Activated CD4-positive, alpha-beta T cell treated with anti-CD3 and anti-CD28 coated beads, Interleukin-2, Interleukin-4, amounts not matched to agents 100 ng/mL and 50 ng/mL, durations not matched to agents 16 hours and 8 hours (primary cell): ENCODE measurements around the gene DOCK11.

Experiments used
- DNase-seq: peaks from one replicate; pipeline ENCODE4 v3.0.0-alpha.2; 2020; ENCODE audit warnings: low spot score

The DOCK11 gene

DNA sequence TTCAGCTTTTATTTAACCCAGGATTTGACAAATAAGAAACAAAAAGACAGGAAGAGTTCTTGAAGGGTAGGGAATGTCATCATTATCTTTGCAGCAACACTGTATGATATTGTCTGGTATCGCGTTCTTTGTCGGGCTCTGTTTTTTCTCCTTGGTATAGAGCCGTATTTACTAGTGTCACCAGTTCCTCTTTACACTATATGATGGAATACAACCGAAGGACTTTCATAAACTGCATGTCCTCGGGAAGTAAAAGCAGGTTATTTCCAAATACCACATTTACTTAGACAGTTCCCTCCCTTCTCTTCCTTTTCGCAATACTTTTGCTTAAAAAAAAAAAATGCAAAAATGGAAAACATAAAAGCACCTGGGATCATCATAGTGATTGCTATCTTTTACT lies 135.2 kb downstream of the DOCK11 start:
- DNase-seq = no peak

DNA sequence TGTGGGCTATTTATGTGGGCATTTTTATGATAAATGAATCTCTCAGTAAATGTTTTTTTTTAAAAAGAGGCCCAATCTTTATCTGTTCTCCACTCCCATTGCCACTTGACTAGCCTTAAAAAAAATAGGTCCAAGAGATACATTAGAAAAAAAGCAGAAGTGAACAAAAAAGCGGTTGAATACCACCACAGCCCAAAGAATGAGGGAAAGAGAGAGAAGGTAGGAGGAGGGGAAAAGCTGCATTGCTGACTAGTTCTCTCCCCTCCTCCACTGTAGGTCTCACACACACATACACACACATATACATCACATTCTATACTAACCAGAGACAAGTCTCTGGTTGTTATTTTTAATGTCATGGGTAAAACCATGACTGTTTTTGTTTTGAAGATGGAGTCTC lies 136.0 kb downstream of the DOCK11 start:
- no peak for DNase-seq

GRCh38 chrX:118632862-118633261 lies 137.2 kb downstream of the DOCK11 start:
- no peak for DNase-seq

DNA sequence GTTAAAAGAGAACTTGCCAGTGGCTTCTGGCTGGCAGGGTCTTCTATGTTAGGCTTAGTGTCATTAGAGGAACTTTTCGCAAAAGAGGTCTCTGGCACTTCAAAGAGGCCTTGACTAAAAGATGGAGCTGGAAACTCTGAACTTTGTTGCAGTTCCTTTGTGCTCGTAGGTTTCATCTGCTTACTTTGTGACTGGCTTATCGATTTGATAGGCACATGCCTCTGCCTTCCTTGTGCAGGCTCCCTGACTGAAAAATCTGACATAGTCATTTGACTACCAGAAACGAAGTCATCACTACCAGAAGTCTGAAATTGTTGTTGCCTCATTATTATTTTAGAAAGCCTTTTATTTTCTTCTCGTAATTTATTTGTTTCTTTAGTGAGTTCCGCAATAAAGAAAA lies 137.9 kb downstream of the DOCK11 start:
- no peak for DNase-seq

- DNase-seq = no peak
These were observed 138.7 kb downstream of the DOCK11 start for GRCh38 chrX:118634336-118634735.

DNA sequence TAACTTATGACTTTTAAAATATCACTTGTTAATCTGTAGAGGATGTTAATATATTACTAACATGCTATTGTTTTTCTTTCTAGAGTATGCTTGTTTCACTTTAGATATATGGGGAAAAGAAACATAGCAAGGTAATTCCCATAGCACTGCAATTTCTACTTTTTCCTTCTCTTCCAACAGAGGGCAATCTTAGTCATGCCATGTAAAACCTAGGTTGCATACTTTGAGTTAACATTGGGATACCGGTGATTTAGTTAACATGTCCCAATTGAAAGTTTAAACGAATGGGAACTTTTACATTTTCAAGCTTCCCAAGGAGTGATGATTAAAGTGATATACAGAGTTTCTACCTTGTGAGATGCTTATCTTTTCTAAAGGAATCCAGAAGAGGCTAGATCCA lies 142.4 kb downstream of the DOCK11 start:
- DNase-seq = no peak

GRCh38 chrX:118644378-118644777 lies 148.8 kb downstream of the DOCK11 start:
- no peak for DNase-seq

DNA sequence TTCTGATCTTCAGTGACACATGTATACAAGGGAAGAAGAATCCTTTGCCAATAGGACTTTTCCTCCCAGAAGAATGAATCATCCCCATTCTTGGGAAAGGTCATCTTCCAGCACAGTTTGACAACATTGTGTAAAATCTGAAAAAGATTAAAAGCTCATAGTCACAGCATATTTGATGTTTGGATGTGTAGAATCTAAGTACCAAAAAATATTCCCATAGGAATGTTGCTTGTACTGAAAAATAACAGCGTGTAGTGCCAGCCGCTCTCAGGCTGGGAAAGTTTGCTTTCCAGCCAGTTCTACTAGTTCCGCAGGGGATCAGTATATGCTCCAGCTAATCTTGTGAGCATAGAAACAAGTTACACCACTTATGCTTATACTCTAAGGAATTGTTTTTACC lies 157.1 kb downstream of the DOCK11 start:
- DNase-seq = no peak

- no peak for DNase-seq
These were observed 158.7 kb downstream of the DOCK11 start for GRCh38 chrX:118654331-118654730.

DNA sequence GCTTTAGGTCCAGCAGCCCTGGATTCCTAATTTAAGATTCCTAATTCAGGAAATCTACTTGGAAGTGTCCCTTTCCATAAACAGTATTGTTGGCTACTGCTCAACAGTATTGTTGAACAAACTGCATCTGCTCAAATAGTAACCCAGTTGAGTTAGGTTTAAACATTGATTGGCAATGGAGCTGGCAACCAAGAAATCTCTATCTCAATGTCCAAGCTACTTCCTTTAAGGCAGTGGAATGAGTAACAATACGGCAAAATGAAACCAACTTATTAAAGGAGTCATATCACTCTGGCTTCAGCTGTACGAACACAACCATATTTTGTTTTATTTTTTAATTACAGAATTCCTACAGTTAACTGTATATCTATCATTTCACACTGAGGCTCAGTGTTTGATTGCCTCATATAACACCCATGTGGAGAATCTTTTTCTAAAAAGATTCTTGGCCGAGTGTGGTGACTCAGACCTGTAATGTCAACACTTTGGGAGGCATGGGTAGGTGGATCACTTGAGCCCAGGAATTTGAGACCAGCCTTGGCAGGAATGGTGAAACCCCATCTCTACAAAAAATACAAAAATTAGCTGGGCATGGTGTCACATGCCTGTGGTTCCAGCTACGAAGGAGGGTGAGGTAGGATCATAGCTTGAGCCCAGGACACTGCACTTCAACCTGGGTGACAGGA lies 160.1 kb downstream of the DOCK11 start:
- no peak for DNase-seq

- no peak for DNase-seq
These were observed 161.8 kb downstream of the DOCK11 start for GRCh38 chrX:118657413-118657812.

DNA sequence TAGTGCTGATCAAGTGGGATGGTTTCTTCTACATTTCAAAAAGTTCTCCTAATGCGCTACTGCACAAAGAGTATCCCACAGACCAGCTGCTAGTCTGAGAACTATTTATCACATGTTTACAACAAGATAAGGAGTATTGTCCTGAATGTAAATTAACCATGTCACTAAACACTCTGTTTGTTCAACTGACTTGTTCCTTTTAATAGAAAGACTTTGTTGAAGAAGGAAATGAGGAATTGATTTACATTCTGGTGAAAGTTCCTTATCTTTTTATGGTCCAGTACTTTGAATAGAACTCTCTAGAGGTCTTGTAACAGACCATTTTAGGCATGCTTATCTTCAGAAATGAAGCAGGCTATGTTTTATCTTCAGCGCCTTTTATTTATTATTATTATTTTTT lies 164.5 kb downstream of the DOCK11 start:
- DNase-seq = no peak

GRCh38 chrX:118665204-118665603 lies 169.6 kb downstream of the DOCK11 start:
- DNase-seq = no peak

GRCh38 chrX:118666521-118666920 lies 170.9 kb downstream of the DOCK11 start:
- no peak for DNase-seq

- no peak for DNase-seq
These were observed 173.8 kb downstream of the DOCK11 start for GRCh38 chrX:118669435-118669834.

DNA sequence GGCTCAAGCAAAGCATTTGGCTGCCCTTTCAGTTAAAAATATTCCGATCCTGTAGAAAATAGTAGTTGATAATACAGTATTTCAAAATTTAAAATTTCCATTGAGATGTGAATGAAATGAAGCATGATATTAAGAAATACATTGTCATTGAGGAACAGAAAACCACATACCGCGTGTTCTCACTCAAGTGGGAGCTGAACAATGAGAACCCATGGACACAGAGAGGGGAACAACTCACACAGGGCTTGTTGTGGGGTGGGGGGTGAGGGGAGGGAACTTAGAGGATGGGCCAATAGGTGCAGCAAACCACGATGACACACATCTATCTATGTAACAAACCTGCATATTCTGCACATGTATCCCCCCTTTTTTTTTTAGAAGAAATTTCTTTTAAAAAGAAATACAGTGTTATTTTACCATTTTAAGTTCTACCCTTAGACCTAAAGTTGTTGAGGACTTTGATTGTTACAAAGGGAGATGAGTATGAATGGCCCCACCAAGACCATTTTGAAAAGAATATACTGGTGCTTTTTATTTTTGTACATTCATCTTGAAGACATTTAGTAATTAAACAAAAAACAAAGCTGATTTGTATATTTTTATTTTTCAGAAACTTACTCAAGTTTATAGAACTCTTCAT lies 179.8 kb downstream of the DOCK11 start:
- no peak for DNase-seq

DNA sequence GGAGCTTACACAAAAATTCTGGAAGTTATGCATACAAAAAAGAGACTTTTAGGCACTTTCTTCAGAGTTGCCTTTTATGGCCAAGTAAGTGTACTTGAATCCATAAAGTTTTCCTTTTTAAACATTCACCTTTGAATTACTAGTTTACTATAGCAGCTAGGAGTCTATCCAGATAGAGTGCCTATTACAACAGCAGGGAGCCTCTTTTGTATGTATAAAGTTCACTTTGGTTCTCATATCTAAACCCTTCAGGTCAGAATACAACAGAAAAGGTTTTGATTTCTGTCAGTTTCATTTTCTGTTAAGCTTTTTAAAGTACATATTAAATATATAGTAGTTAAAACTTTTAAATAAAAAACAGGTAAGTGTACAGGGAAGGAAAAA lies 180.3 kb downstream of the DOCK11 start:
- peak; percentile 2 for DNase-seq

GRCh38 chrX:118677318-118677717 lies 181.7 kb downstream of the DOCK11 start:
- DNase-seq = no peak

- DNase-seq = no peak
These were observed 183.7 kb downstream of the DOCK11 start for GRCh38 chrX:118679290-118679689.

DNA sequence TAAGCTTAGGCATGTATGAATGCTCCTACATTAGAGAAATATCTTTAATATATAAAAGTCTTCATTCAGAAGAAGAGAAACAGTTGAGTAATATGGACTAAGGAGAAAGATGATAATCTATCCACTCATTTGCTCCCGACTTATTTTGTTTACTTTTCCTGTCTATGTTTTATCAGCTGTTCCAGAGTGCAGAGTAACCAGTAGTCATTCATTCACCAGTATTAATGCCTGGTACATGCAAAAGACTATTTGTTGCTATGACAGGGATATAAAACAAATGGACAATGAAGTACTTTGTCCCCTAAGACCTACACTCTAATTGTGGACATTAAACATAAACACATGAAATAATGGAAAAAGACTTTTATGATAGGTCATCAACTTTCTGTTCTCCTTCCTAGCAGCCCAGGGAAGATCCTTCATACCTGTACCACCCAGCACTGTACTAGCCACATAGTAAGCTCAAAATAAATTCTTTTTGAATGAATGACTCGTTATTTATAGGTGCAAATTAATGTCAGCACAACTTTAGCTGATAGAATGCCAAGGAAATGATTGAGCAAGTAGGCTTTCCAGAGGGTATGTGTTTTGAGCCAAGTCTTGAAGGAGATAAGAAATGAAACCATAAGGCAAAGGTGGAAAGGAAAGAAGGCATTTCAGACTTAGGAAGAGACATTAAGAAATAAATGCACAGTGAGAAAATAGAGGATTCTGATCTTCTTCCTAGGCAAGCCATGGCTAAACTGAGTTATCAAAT lies 186.8 kb downstream of the DOCK11 start:
- DNase-seq = no peak

DNA sequence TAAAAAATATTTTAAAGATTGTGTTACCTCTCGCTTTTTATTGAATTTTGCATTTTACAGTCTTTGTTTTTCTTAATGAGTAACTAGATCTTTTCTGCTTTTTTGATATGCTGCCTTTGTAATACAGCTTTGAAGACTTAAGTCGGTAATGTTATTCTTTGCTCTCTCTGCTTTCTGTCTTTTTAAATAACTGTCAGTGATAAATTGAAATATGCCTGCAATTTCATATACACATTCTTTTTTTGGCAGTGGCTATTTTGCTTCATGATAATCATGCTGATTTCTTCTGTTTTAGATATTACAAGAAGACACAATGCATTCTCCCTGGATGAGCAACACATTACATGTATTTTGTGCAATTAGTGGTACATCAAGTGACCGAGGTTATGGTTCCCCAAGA lies 189.8 kb downstream of the DOCK11 start:
- no peak for DNase-seq

DNA sequence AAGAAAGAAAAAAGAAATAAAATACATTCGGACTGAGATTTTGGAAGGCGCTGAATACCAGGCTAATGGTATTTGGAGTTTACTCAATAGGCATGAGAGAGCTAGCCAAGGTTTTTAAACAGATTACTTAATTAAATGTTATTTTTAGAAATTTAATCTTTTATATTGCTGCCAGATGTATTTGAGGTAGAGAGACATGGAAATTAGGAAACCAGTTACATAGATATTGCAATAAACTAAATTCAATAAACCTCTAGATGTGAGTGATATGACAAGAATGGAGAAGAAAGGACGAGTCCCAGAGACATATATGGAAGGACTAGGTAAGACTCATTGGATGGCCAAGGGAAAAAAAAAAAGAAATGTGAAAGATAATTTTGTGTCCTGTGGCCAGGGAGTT lies 193.3 kb downstream of the DOCK11 start:
- no peak for DNase-seq

- DNase-seq = no peak
These were observed 198.2 kb downstream of the DOCK11 start for GRCh38 chrX:118693843-118694242.
